CD4-positive, alpha-beta T cell (primary cell): Measurements from ENCODE around the gene ATP11A. TPM values are rescaled to one million over a fixed set of nuclear protein-coding genes. Genes with fewer than 3 reads are reported as not detected.

Experiments used
- ATAC-seq: fragments of 200-7000 bp; cut with Tn5 transposase; one replicate; pipeline ENCODE4 v1.10.0; 2022; ENCODE audit warnings: mild to moderate bottlenecking; ENCODE audit not compliant: poor library complexity
- CTCF ChIA-PET: fragments of 350-600 bp; sonication (Branson Sonifier 250); formaldehyde crosslinking; loops from one replicate; lab custom pipeline; 2021; ENCODE audit warnings: antibody characterized with exemption, inconsistent platforms; lab: Charles Lee
- POLR2A ChIA-PET: fragments of 350-600 bp; sonication (Branson Sonifier 250); formaldehyde crosslinking; loops from one replicate; lab custom pipeline; 2021; ENCODE audit warnings: antibody characterized with exemption, inconsistent platforms; lab: Charles Lee
- DNase-seq, 14 experiments: peaks; one replicate each; pipeline ENCODE4 v3.0.0-alpha.2; 2013 to 2020; ENCODE audit warnings: mixed read lengths in 2 of 14
- H3K27ac ChIP-seq, 2 donors: one replicate each; pipeline versions ENCODE4 v1.5.1 to v1.7.0; 2013; ENCODE audit warnings: low read length in 2 of 2, low read depth in 1 of 2, mild to moderate bottlenecking in 1 of 2
- H3K27me3 ChIP-seq, 2 experiments: 1 replicate in 1 of 2; 2 replicates in 1 of 2; pipeline versions ENCODE4 v1.6.1 to v1.7.0; 2013; ENCODE audit warnings: low read length in 2 of 2, control low read depth in 1 of 2, mild to moderate bottlenecking in 1 of 2, moderate library complexity in 1 of 2; ENCODE audit not compliant: insufficient read depth in 2 of 2, control insufficient read depth in 1 of 2
- H3K36me3 ChIP-seq: one replicate; pipeline ENCODE4 v1.6.1; 2013; ENCODE audit warnings: low read length, control low read depth; ENCODE audit not compliant: insufficient read depth
- H3K4me1 ChIP-seq: one replicate; pipeline ENCODE4 v1.6.1; 2013; ENCODE audit warnings: low read length, control low read depth; ENCODE audit not compliant: insufficient read depth
- H3K4me3 ChIP-seq: one replicate; pipeline ENCODE4 v1.5.1; 2013; ENCODE audit warnings: mild to moderate bottlenecking, low read length, moderate library complexity
- H3K9me3 ChIP-seq, 2 experiments: 1 replicate in 1 of 2; 2 replicates in 1 of 2; pipeline versions ENCODE4 v1.6.1 to v1.7.0; 2013; ENCODE audit warnings: low read length in 2 of 2, mild to moderate bottlenecking in 2 of 2, control low read depth in 1 of 2, moderate library complexity in 1 of 2; ENCODE audit not compliant: control insufficient read depth in 1 of 2, insufficient read depth in 1 of 2
- H3K27ac Mint-ChIP-seq: one replicate; pipeline ENCODE4 v1.8.0; 2020; ENCODE audit warnings: mixed read lengths
- H3K27me3 Mint-ChIP-seq: one replicate; pipeline ENCODE4 v1.8.0; 2021; ENCODE audit warnings: mixed read lengths
- H3K36me3 Mint-ChIP-seq: one replicate; pipeline ENCODE4 v1.8.0; 2021; ENCODE audit warnings: low read depth, mixed read lengths
- H3K4me1 Mint-ChIP-seq: one replicate; pipeline ENCODE4 v1.8.0; 2021; ENCODE audit warnings: low read depth, mixed read lengths
- H3K4me3 Mint-ChIP-seq: one replicate; pipeline ENCODE4 v1.8.0; 2020; ENCODE audit warnings: mild to moderate bottlenecking, mixed read lengths
- H3K9me3 Mint-ChIP-seq: one replicate; pipeline ENCODE4 v1.8.0; 2020; ENCODE audit warnings: mixed read lengths
- intact Hi-C, 2 experiments: fragments of 100-400 bp; cut with DNase I in 1 of 2; cut with micrococcal nuclease in 1 of 2; formaldehyde crosslinking; loops; one replicate each; pipeline versions ENCODE4 v1.15.1 to v1.9.0; 2023 to 2025; cut with DNase I, micrococcal nuclease
- total RNA-seq, 174 experiments: library from RNA in 2 of 174; stranded (reverse) in 2 of 174; gene quantifications; one replicate each; pipeline ENCODE4 v1.2.3 and lab custom pipeline; 2021 to 2026
- TF ChIP-seq, protein P1 (sequence below): fragments of 200-600 bp; IDR thresholded peaks from one replicate; pipeline ENCODE4 v1.8.0; 2022; ENCODE audit warnings: antibody characterized with exemption, mild to moderate bottlenecking

The ATP11A gene
- total RNA-seq, 2 experiments from 2014 or later, result 56.7 to 66.8 TPM

DNA sequence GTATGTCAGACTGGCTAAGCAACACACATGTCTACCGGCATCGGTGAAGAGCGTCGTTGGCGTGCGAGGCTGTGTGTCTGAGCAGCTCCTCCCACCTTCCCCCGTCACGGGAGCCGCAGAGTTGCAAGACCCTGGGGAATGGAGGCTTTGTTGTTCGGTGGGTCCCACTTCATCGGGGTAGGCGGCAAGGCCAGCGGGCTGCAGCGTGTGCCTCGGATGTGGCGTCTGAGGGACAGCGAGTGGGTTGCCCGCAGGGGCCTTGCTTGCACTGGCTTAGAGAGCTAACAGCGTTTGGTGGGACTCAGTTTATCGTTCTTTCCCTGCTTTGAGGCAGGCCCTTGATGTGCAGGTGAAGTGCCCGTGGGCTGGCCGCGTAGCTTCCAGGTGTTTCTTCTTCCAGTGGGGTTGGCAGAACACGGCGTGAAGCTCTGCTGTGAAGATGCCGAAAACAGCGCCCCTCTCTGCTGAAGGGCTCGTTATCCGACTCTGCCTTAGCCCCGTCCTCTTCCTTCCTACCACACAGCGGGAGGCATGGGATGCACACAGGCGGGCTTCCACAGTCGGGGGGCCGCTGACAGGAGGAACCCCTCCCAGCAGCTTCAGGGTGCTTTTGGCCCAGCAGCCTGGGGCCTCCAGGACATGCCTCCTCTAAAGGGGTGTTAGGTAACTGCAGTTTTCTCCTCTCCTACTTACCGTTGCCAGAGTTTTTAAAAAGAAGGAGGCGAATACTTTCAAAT, 85.2 kb downstream of the ATP11A start:
- intact Hi-C loops, result no loop called here
- H3K27ac ChIP-seq, result no peak overlapping the region
- peaks cover under 1% of the 10 kb centered on the region for H3K4me1 ChIP-seq
- POLR2A ChIA-PET, result no interaction called here
- H3K9me3 ChIP-seq, result no peaks in the 10 kb centered on the region
- TF ChIP-seq, protein P1, sequence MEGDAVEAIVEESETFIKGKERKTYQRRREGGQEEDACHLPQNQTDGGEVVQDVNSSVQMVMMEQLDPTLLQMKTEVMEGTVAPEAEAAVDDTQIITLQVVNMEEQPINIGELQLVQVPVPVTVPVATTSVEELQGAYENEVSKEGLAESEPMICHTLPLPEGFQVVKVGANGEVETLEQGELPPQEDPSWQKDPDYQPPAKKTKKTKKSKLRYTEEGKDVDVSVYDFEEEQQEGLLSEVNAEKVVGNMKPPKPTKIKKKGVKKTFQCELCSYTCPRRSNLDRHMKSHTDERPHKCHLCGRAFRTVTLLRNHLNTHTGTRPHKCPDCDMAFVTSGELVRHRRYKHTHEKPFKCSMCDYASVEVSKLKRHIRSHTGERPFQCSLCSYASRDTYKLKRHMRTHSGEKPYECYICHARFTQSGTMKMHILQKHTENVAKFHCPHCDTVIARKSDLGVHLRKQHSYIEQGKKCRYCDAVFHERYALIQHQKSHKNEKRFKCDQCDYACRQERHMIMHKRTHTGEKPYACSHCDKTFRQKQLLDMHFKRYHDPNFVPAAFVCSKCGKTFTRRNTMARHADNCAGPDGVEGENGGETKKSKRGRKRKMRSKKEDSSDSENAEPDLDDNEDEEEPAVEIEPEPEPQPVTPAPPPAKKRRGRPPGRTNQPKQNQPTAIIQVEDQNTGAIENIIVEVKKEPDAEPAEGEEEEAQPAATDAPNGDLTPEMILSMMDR, result no peak
- DNase-seq (no peak), ATAC-seq (no peak)
- H3K27me3 Mint-ChIP-seq, result no peaks in the 10 kb centered on the region
- H3K36me3 ChIP-seq, result peaks cover 9% of the 10 kb centered on the region
- no peak overlapping the region for H3K27ac Mint-ChIP-seq
- no peak overlapping the region for H3K4me3 ChIP-seq
- H3K36me3 Mint-ChIP-seq, result no peaks in the 10 kb centered on the region
- no peak overlapping the region for H3K4me3 Mint-ChIP-seq
- CTCF ChIA-PET, result no interaction called here
- H3K27me3 ChIP-seq, result no peaks in the 10 kb centered on the region
- H3K9me3 Mint-ChIP-seq, result no peaks in the 10 kb centered on the region
- H3K4me1 Mint-ChIP-seq, result no peaks in the 10 kb centered on the region

GRCh38 chr13:112775791-112776279, 86.0 kb downstream of the ATP11A start:
- no peaks in the 10 kb centered on the region for H3K4me1 Mint-ChIP-seq
- Histone ChIP-seq H3K4me3 (no peak overlapping the region), H3K27ac (no peak overlapping the region), H3K27me3 (no peaks in the 10 kb centered on the region), H3K9me3 (no peaks in the 10 kb centered on the region), H3K36me3 (peaks cover 9% of the 10 kb centered on the region), H3K4me1 (no peaks in the 10 kb centered on the region)
- no peaks in the 10 kb centered on the region for H3K9me3 Mint-ChIP-seq
- POLR2A ChIA-PET, result no interaction called here
- no peaks in the 10 kb centered on the region for H3K27me3 Mint-ChIP-seq
- DNase-seq (no peak), ATAC-seq (no peak)
- CTCF ChIA-PET, result no interaction called here
- H3K4me3 Mint-ChIP-seq, result no peak overlapping the region
- TF ChIP-seq, protein P1, result no peak
- H3K27ac Mint-ChIP-seq, result no peak overlapping the region
- intact Hi-C loops, result no loop called here
- H3K36me3 Mint-ChIP-seq, result no peaks in the 10 kb centered on the region

GRCh38 chr13:112776354-112776753, 86.5 kb downstream of the ATP11A start:
- TF ChIP-seq, protein P1, result no peak
- Mint-ChIP-seq H3K9me3 (no peaks in the 10 kb centered on the region), H3K27me3 (no peaks in the 10 kb centered on the region), H3K36me3 (no peaks in the 10 kb centered on the region), H3K4me3 (no peak overlapping the region), H3K4me1 (no peaks in the 10 kb centered on the region), H3K27ac (no peak overlapping the region)
- DNase-seq (no peak), ATAC-seq (no peak)
- ChIA-PET CTCF (no interaction called here), POLR2A (no interaction called here)
- Histone ChIP-seq H3K4me3 (no peak overlapping the region), H3K9me3 (no peaks in the 10 kb centered on the region), H3K4me1 (no peaks in the 10 kb centered on the region), H3K27me3 (no peaks in the 10 kb centered on the region), H3K27ac (no peak overlapping the region), H3K36me3 (peaks cover 6% of the 10 kb centered on the region)
- intact Hi-C loops, result no loop called here
